HEK293 (cell line): ENCODE measurements around the gene COL24A1.

Source experiments
- CTCF ChIP-seq: fragments of 450-650 bp; formaldehyde crosslinking; IDR thresholded peaks from 2 replicates; pipeline ENCODE4 v1.5.1; 2016; ENCODE audit warnings: missing biosample characterization, missing genetic modification characterization
- REPIN1 ChIP-seq: fragments of 450-650 bp; formaldehyde crosslinking; IDR thresholded peaks from 2 replicates; pipeline ENCODE4 v1.5.1; 2017; ENCODE audit warnings: missing biosample characterization, missing genetic modification characterization, low read depth
- YY1 ChIP-seq: fragments of 450-650 bp; formaldehyde crosslinking; IDR thresholded peaks from 2 replicates; pipeline ENCODE4 v1.5.1; 2018; ENCODE audit warnings: missing biosample characterization, missing genetic modification characterization
- ZNF121 ChIP-seq: fragments of 450-650 bp; formaldehyde crosslinking; IDR thresholded peaks from 2 replicates; pipeline ENCODE4 v1.5.1; 2016; ENCODE audit warnings: missing biosample characterization, missing genetic modification characterization
- ZNF132 ChIP-seq: fragments of 450-650 bp; formaldehyde crosslinking; IDR thresholded peaks from 2 replicates; pipeline ENCODE4 v1.5.1; 2017; ENCODE audit warnings: missing biosample characterization, missing genetic modification characterization, borderline replicate concordance
- ZNF544 ChIP-seq: fragments of 450-650 bp; formaldehyde crosslinking; IDR thresholded peaks from 2 replicates; pipeline ENCODE4 v1.5.0; 2017; ENCODE audit warnings: missing biosample characterization, missing genetic modification characterization
- ZNF707 ChIP-seq: fragments of 450-650 bp; formaldehyde crosslinking; IDR thresholded peaks from 2 replicates; pipeline ENCODE4 v1.5.1; 2016; ENCODE audit warnings: missing biosample characterization, missing genetic modification characterization
- ZNF747 ChIP-seq: fragments of 450-650 bp; formaldehyde crosslinking; IDR thresholded peaks from 2 replicates; pipeline ENCODE4 v1.5.1; 2016; ENCODE audit warnings: missing biosample characterization, missing genetic modification characterization

- TF ChIP-seq CTCF (tag by site-specific recombination) (no peak), ZNF544 (tag by site-specific recombination) (no peak), ZNF747 (no peak), ZNF121 (tag by site-specific recombination) (no peak), ZNF132 (tag by site-specific recombination) (no peak), YY1 (tag by site-specific recombination) (no peak), ZNF707 (tag by site-specific recombination) (no peak), REPIN1 (tag by site-specific recombination) (no peak)
Measured at GRCh38 chr1:85976516-85977205, 179.9 kb downstream of the COL24A1 start.
